GM12873 (cell line): ENCODE measurements around the gene FAM240B.

Experiments
- TF ChIP-seq, protein P1 (sequence below): IDR thresholded peaks from 2 replicates; pipeline ENCODE4 v1.5.1; 2012; ENCODE audit warnings: low read depth, mild to moderate bottlenecking, moderate library complexity, low read length, control low read depth; ENCODE audit not compliant: insufficient read depth; ENCODE audit errors: missing control alignments

Gene FAM240B

DNA sequence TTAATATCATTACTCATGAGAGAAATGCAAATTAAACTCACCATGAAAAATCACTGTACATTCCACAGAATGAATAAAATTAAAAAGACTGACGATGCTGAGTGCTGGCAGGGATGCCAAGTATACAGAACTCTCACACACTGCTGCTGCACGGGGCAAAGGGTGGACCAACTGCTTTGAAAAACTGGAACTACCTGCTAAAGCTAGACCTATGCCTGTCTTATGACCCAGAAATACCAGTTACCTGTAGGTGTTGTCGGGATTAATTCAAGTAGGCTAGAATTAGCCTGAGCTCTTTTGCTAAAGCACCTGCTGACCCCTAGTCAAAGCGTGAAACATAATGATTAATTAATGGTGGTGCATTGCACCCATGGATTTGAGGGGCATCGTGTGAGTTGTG, 63.0 kb downstream of the FAM240B start:
- TF ChIP-seq, protein P1, sequence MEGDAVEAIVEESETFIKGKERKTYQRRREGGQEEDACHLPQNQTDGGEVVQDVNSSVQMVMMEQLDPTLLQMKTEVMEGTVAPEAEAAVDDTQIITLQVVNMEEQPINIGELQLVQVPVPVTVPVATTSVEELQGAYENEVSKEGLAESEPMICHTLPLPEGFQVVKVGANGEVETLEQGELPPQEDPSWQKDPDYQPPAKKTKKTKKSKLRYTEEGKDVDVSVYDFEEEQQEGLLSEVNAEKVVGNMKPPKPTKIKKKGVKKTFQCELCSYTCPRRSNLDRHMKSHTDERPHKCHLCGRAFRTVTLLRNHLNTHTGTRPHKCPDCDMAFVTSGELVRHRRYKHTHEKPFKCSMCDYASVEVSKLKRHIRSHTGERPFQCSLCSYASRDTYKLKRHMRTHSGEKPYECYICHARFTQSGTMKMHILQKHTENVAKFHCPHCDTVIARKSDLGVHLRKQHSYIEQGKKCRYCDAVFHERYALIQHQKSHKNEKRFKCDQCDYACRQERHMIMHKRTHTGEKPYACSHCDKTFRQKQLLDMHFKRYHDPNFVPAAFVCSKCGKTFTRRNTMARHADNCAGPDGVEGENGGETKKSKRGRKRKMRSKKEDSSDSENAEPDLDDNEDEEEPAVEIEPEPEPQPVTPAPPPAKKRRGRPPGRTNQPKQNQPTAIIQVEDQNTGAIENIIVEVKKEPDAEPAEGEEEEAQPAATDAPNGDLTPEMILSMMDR, result no peak

DNA sequence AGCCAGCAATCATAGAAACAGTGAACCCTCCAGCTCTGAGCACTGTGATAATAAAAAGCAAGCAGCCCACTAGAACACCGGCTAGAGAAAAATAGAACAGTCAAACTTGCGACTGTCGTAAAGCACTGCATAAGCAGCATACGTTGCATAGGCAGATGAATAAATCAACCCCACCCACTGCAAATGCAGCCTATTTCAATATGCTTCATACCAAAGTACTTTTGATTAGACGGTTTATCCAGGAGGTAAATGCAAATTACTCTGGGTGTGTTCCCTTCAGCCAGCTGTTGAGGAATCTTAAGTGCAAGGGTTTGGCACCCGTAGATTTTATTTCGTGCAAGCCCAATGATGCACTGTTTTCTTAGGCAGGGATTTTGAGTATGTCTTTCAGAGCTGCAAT, 67.4 kb downstream of the FAM240B start:
- TF ChIP-seq, protein P1, result no peak

DNA sequence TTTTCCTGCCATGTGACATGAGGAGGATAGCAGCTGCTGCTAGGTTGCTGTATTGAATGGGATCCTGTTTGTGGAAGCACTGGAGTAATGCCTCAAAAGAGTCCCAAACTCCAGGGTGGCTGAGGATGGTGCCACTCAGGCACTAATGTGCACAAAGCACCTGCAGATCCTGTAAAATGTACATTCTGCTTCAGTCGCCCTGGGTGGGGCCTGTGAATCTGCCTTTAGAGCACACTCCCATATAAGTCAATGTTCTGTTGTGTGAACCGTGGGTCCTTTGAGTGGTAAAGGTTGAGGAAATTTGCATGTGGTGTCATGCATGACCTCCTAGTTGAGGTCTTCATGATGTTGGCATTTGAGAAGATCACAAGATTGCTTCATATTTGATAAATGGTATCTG, 67.9 kb downstream of the FAM240B start:
- TF ChIP-seq, protein P1, result no peak

DNA sequence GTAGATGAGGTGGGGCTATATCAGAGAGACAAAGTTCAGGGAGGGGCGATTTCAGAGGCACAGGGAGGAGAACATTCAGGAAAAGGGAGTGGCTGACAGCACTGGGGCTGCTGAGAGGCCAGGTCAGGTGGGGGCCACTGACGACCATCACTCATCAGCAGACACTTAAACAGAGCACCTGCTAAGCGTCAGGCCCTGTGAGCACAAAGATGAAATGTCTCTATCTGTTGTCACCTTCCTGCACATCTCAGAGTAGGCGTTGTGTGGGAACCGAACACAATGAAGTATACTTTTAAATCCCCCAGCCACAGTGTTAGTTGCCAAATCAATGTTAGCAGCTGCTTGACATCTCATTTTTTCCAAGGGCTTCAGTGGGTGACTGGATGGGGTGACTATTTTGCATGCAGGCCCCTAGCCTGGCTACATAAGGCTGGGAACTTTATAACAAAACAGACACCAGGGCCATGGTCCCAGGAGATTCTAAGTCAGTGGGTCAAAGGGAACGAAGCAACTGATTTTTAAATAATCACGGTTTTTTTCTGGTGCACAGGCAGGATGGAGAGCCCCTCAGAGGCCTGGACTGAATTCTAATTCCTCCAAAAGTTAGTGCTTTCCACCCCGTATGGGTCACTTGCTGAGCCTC, 68.4 kb downstream of the FAM240B start:
- TF ChIP-seq, protein P1, result no peak

DNA sequence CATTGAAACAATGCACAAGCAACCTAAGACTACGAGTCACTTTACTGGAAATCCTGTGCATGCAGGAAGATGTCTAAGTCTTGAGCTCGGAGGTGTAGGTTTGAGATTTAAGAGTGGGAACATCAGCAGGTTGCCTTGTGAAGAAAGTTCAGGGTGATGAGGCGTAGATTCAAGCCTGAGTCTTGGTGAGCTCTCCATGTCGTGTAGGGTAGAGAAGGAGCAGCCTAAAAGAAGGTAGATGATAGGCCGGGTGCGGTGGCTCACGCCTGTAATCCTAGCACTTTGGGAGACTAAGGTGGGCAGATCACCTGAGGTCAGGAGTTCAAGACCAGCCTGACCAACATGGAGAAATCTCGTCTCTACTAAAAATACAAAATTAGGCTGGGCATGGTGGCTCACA, 69.4 kb downstream of the FAM240B start:
- TF ChIP-seq, protein P1, result no peak

DNA sequence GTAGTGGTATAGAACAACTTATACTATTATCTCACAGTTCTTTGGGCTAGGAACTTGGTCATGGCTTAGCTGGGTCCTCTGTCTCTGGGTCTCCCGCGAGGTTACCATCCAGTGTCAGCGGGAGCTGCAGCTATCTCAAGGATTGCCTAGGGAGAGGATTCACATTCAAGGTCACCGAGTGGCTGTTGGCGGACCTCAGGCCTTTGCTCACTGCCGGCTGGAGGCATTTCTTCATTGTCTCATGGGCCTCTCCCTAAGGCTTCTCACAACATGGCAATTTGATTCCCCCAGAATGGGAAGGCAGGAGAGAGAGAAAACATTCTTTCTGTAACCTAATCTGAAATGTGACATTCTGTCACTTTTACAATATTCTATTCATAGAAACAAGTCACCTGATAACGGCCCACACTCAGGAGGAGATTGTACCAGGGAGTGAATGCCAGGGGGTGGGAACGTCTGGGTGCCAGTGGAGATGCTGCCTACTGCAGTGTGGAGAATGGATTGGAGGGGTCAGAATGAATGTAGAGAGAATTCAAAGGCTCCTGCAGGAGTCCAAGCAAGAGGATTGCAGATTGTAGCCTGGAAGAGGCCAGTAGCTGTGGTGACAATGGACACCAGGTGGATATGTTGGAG, 70.1 kb downstream of the FAM240B start:
- TF ChIP-seq, protein P1, result no peak

DNA sequence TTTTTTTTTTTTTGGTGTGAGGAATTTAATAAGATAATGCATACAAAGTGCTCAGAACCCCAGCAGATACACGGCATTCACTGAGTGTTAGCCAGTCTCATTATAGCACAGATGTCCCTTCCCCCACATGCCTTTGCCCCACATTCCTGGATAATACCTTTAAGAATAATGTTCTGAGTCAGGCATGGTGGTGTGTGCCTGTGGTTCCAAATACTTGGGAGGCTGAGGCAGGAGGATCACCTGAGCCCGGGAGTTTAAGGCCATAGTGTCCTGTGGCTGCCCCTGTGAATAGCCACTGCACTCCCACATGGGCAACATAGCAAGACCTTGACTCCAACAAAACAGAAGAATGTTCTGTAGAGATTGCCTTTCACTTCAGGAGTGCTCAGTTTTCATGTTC, 75.3 kb downstream of the FAM240B start:
- TF ChIP-seq, protein P1, result no peak
